ENCODE data around the gene AVEN.

DNA sequence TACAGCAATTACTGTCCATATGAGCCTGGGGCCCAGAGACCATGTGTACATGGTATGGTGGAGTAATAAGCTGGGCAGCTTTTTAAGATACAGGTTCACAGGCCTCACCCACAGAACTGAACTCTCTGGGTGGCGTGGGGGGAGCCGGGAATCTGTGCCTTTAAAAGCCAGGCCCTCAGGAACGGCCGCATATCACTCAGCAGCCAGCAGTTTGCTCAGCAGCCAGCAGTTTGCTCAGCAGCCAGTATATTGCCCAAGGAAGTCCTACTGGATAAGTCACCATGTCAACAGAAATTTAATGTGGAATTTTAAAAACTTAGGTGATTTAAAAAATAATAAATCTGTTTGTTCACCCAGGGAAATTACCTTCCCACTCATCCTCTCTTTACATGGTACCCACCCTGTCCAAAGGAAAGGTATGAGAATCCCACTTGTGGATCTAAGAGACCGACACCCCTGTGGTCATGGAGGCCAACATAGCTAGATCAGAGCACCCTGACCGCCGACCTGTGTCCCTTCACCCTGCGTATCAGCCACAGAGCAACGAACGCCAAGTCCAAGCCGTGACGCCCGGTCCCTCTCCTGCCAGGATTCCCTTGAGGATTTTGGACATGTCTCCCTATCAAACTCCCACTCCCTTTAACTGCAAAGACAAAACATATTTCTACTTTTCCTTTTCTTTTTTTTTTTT, 166.4 kb downstream of the AVEN start:
- TF ChIP-seq, protein P1, sequence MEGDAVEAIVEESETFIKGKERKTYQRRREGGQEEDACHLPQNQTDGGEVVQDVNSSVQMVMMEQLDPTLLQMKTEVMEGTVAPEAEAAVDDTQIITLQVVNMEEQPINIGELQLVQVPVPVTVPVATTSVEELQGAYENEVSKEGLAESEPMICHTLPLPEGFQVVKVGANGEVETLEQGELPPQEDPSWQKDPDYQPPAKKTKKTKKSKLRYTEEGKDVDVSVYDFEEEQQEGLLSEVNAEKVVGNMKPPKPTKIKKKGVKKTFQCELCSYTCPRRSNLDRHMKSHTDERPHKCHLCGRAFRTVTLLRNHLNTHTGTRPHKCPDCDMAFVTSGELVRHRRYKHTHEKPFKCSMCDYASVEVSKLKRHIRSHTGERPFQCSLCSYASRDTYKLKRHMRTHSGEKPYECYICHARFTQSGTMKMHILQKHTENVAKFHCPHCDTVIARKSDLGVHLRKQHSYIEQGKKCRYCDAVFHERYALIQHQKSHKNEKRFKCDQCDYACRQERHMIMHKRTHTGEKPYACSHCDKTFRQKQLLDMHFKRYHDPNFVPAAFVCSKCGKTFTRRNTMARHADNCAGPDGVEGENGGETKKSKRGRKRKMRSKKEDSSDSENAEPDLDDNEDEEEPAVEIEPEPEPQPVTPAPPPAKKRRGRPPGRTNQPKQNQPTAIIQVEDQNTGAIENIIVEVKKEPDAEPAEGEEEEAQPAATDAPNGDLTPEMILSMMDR (IDR thresholded peaks at IDR 0.05; ENCODE audit: extremely low read depth in 1 of 2, insufficient read depth in 1 of 2, low read depth in 1 of 2, low read length in 2 of 2): no peak
- TF ChIP-seq POLR2A (IDR thresholded peaks at IDR 0.05; ENCODE audit: low read depth, low read length): no peak

Measured in endothelial cell of umbilical vein (primary cell).